K562 (cell line): ENCODE results near the gene STOX2. TPM values are rescaled to one million over a fixed set of nuclear protein-coding genes. Genes with fewer than 3 reads are reported as not detected.

Source experiments
- PATZ1 ChIP-seq: fragments of 250-450 bp; sonication (Bioruptor Pico); IDR thresholded peaks from 2 replicates; pipeline ENCODE4 v1.5.0; 2020; ENCODE audit warnings: mild to moderate bottlenecking, borderline replicate concordance
- ZBTB33 ChIP-seq: sonication (generic); formaldehyde crosslinking; IDR thresholded peaks from 2 replicates; pipeline ENCODE4 v1.8.1; 2023; ENCODE audit warnings: mild to moderate bottlenecking, missing genetic modification reagents
- polyA plus RNA-seq, 8 experiments: library from polyadenylated mRNA; depleted of rRNA in 4 of 8; stranded (reverse) in 5 of 8; unstranded in 3 of 8; fragments of >200 nt; fragmentation: Nextera tagmentation in 2 of 8; fragmentation: Illumina TruSeq in 1 of 8; extraction: Ambion mirVana in 2 of 8; extraction: Trizol in 1 of 8; gene quantifications; 2 replicates each; pipeline versions ENCODE4 v1.2.1 to v1.2.3, GENCODE V29; 2011 to 2014; ENCODE audit warnings: inconsistent platforms in 1 of 8, missing spikeins in 1 of 8
- total RNA-seq, 7 experiments: library from RNA; depleted of rRNA in 6 of 7; stranded (reverse); fragments of >200 nt in 6 of 7; fragmentation: Illumina TruSeq in 2 of 7; extraction: Trizol in 2 of 7; gene quantifications; 2 replicates each; pipeline versions ENCODE4 v1.2.1 to v1.2.3, GENCODE V29; 2011 to 2021; ENCODE audit warnings: low replicate concordance in 1 of 7
- TF ChIP-seq, protein P1 (sequence below): sonication (generic); formaldehyde crosslinking; IDR thresholded peaks from 2 replicates; pipeline ENCODE4 v1.4.0; 2020; ENCODE audit warnings: mild to moderate bottlenecking, missing genetic modification reagents

STOX2 gene
- total and polyA plus RNA-seq, 9 of the 15 experiments (the other 6 are each of a cell fraction or from before 2014, with no cell fraction given): not detected

- no peak for TF ChIP-seq PATZ1 (CRISPR knock-in tag)
- no peak for TF ChIP-seq ZBTB33 (CRISPR knock-in tag)
- TF ChIP-seq, protein P1, sequence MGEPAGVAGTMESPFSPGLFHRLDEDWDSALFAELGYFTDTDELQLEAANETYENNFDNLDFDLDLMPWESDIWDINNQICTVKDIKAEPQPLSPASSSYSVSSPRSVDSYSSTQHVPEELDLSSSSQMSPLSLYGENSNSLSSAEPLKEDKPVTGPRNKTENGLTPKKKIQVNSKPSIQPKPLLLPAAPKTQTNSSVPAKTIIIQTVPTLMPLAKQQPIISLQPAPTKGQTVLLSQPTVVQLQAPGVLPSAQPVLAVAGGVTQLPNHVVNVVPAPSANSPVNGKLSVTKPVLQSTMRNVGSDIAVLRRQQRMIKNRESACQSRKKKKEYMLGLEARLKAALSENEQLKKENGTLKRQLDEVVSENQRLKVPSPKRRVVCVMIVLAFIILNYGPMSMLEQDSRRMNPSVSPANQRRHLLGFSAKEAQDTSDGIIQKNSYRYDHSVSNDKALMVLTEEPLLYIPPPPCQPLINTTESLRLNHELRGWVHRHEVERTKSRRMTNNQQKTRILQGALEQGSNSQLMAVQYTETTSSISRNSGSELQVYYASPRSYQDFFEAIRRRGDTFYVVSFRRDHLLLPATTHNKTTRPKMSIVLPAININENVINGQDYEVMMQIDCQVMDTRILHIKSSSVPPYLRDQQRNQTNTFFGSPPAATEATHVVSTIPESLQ: no peak
Observed at GRCh38 chr4:183903021-183903760, 1.9 kb upstream of the STOX2 start (continued).
